Neural progenitor cell (in vitro differentiated cells): ENCODE measurements around the gene CTXND1. TPM values are rescaled to one million over a fixed set of nuclear protein-coding genes. Genes with fewer than 3 reads are reported as not detected.

Experiments
- DNase-seq: peaks from one replicate; pipeline ENCODE4 v3.0.0-alpha.2; 2016; ENCODE audit warnings: low spot score
- H2AFZ ChIP-seq: fragments of 200-600 bp; sonication (generic); replicated peaks from 2 replicates; pipeline ENCODE4 v1.6.1; 2016; ENCODE audit warnings: antibody characterized with exemption
- H3F3A ChIP-seq: fragments of 200-600 bp; sonication (generic); 2 replicates; pipeline ENCODE4 v1.6.1; 2016; ENCODE audit warnings: antibody characterized with exemption, low read depth
- H3K27ac ChIP-seq: fragments of 200-600 bp; sonication (generic); 2 replicates; pipeline ENCODE4 v1.5.1; 2016; ENCODE audit warnings: mild to moderate bottlenecking
- H3K27me3 ChIP-seq: fragments of 200-600 bp; sonication (generic); 2 replicates; pipeline ENCODE4 v1.6.1; 2016; ENCODE audit warnings: mild to moderate bottlenecking, moderate library complexity
- H3K36me3 ChIP-seq: fragments of 200-600 bp; sonication (generic); 2 replicates; pipeline ENCODE4 v1.5.1; 2016
- H3K4me1 ChIP-seq: fragments of 200-600 bp; sonication (generic); 2 replicates; pipeline ENCODE4 v1.6.1; 2016; ENCODE audit warnings: mixed run types
- H3K4me2 ChIP-seq: fragments of 200-600 bp; sonication (generic); 2 replicates; pipeline ENCODE4 v1.6.1; 2016
- H3K4me3 ChIP-seq: fragments of 200-600 bp; sonication (generic); 2 replicates; pipeline ENCODE4 v1.5.1; 2016
- H3K79me2 ChIP-seq: fragments of 200-600 bp; sonication (generic); 2 replicates; pipeline ENCODE4 v1.6.1; 2016; ENCODE audit warnings: low read depth
- H3K9ac ChIP-seq: fragments of 200-600 bp; sonication (generic); 2 replicates; pipeline ENCODE4 v1.6.1; 2016
- H3K9me3 ChIP-seq: fragments of 200-600 bp; sonication (generic); 2 replicates; pipeline ENCODE4 v1.5.1; 2016; ENCODE audit warnings: low read depth
- H4K20me1 ChIP-seq: fragments of 200-600 bp; sonication (generic); 2 replicates; pipeline ENCODE4 v1.6.1; 2016; ENCODE audit warnings: low read depth
- H3K27ac Mint-ChIP-seq: 3 replicates; pipeline ENCODE4 v1.8.0; 2021; ENCODE audit warnings: mixed read lengths
- H3K27me3 Mint-ChIP-seq: 2 replicates; pipeline ENCODE4 v1.8.0; 2022; ENCODE audit warnings: low read depth, mild to moderate bottlenecking, inconsistent platforms, moderate library complexity, mixed read lengths; ENCODE audit not compliant: insufficient read depth
- H3K36me3 Mint-ChIP-seq: 3 replicates; pipeline ENCODE4 v1.8.0; 2021; ENCODE audit warnings: mixed read lengths
- H3K4me1 Mint-ChIP-seq: 3 replicates; pipeline ENCODE4 v1.8.0; 2021; ENCODE audit warnings: mixed read lengths
- H3K4me3 Mint-ChIP-seq: 3 replicates; pipeline ENCODE4 v1.8.0; 2021; ENCODE audit warnings: mild to moderate bottlenecking, moderate library complexity, mixed read lengths
- H3K9me3 Mint-ChIP-seq: 3 replicates; pipeline ENCODE4 v1.8.0; 2020; ENCODE audit warnings: mixed read lengths
- CTCF ChIP-seq: fragments of 200-600 bp; sonication (generic); IDR thresholded peaks from 2 replicates; pipeline ENCODE4 v1.5.1; 2017; ENCODE audit warnings: antibody characterized with exemption, mild to moderate bottlenecking
- EZH2 ChIP-seq: fragments of 200-600 bp; sonication (generic); IDR thresholded peaks from 2 replicates; pipeline ENCODE4 v1.6.1; 2017; ENCODE audit warnings: antibody characterized with exemption, mild to moderate bottlenecking, moderate library complexity
- EZH2phosphoT487 ChIP-seq: fragments of 200-600 bp; sonication (generic); IDR thresholded peaks from 2 replicates; pipeline ENCODE4 v1.6.1; 2017; ENCODE audit warnings: antibody characterized with exemption
- total RNA-seq: library from RNA; depleted of rRNA; stranded (reverse); fragments of >200 nt; gene quantifications from 2 replicates; pipeline ENCODE4 v1.2.3, GENCODE V29; 2015; ENCODE audit warnings: low replicate concordance

The CTXND1 gene
- total RNA-seq, 1 donor from 2014 or later: not detected

GRCh38 chr15:80270472-80270871 is 18.5 kb upstream of the CTXND1 start:
- H4K20me1 ChIP-seq: no peaks in the 10 kb centered on the region
- DNase-seq: no peak
- H3F3A ChIP-seq: no peaks in the 10 kb centered on the region
- no peaks in the 10 kb centered on the region for H3K4me1 ChIP-seq
- H3K4me3 Mint-ChIP-seq: no peak overlapping the region
- no peaks in the 10 kb centered on the region for H3K36me3 Mint-ChIP-seq
- H3K4me3 ChIP-seq: no peak overlapping the region
- no peak overlapping the region for H3K4me2 ChIP-seq
- H3K27me3 Mint-ChIP-seq: peaks cover 11% of the 10 kb centered on the region
- H3K9ac ChIP-seq: no peak overlapping the region
- peaks cover 59% of the 10 kb centered on the region for H3K27me3 ChIP-seq
- no peaks in the 10 kb centered on the region for H3K36me3 ChIP-seq
- TF ChIP-seq EZH2: no peak
- TF ChIP-seq EZH2phosphoT487: no peak
- TF ChIP-seq CTCF: no peak
- no peaks in the 10 kb centered on the region for H3K79me2 ChIP-seq
- H3K27ac Mint-ChIP-seq: no peak overlapping the region
- H3K27ac ChIP-seq: no peak overlapping the region
- H3K4me1 Mint-ChIP-seq: no peaks in the 10 kb centered on the region
- no peak overlapping the region for H2AFZ ChIP-seq
- H3K9me3 ChIP-seq: no peaks in the 10 kb centered on the region
- peaks cover 3% of the 10 kb centered on the region for H3K9me3 Mint-ChIP-seq

- no peaks in the 10 kb centered on the region for H3F3A ChIP-seq
- H3K27me3 ChIP-seq: peaks cover 72% of the 10 kb centered on the region
- no peak overlapping the region for H3K27ac Mint-ChIP-seq
Measured at GRCh38 chr15:80268101-80268500, 16.1 kb upstream of the CTXND1 start.

GRCh38 chr15:80267658-80268057 is 15.6 kb upstream of the CTXND1 start:
- Histone ChIP-seq H3K4me1 (no peaks in the 10 kb centered on the region), H3F3A (no peaks in the 10 kb centered on the region), H2AFZ (no peak overlapping the region), H3K27me3 (peaks cover 75% of the 10 kb centered on the region), H3K27ac (no peak overlapping the region), H4K20me1 (no peaks in the 10 kb centered on the region), H3K4me3 (no peak overlapping the region), H3K9me3 (no peaks in the 10 kb centered on the region), H3K9ac (no peak overlapping the region), H3K4me2 (no peak overlapping the region), H3K36me3 (no peaks in the 10 kb centered on the region), H3K79me2 (no peaks in the 10 kb centered on the region)
- H3K9me3 Mint-ChIP-seq: no peaks in the 10 kb centered on the region
- DNase-seq: no peak
- peaks cover 8% of the 10 kb centered on the region for H3K27me3 Mint-ChIP-seq
- H3K4me3 Mint-ChIP-seq: no peak overlapping the region
- no peak overlapping the region for H3K27ac Mint-ChIP-seq
- no peaks in the 10 kb centered on the region for H3K36me3 Mint-ChIP-seq
- no peaks in the 10 kb centered on the region for H3K4me1 Mint-ChIP-seq
- TF ChIP-seq EZH2: no peak
- no peak for TF ChIP-seq CTCF
- no peak for TF ChIP-seq EZH2phosphoT487

More at GRCh38 chr15:80268101-80268500, 16.1 kb upstream of the CTXND1 start:
- Histone ChIP-seq H3K4me2 (no peak overlapping the region), H3K79me2 (no peaks in the 10 kb centered on the region), H3K27ac (no peak overlapping the region), H3K4me1 (no peaks in the 10 kb centered on the region), H4K20me1 (no peaks in the 10 kb centered on the region), H3K4me3 (no peak overlapping the region), H3K9ac (no peak overlapping the region), H3K36me3 (no peaks in the 10 kb centered on the region), H2AFZ (no peak overlapping the region), H3K9me3 (no peaks in the 10 kb centered on the region)
- DNase-seq: no peak
- Mint-ChIP-seq H3K27me3 (peaks cover 8% of the 10 kb centered on the region), H3K9me3 (no peaks in the 10 kb centered on the region), H3K4me1 (no peaks in the 10 kb centered on the region), H3K36me3 (no peaks in the 10 kb centered on the region), H3K4me3 (no peak overlapping the region)
- TF ChIP-seq EZH2 (no peak), EZH2phosphoT487 (no peak), CTCF (no peak)
